GM21526 (cell line): ENCODE measurements around the gene KAT6B.

Experiments
- ATAC-seq: cut with Tn5 transposase; IDR thresholded peaks from one replicate; pipeline ENCODE4 v1.9.1; 2021; ENCODE audit warnings: moderate library complexity; ENCODE audit not compliant: unreplicated experiment, low FRiP score

Gene KAT6B

DNA sequence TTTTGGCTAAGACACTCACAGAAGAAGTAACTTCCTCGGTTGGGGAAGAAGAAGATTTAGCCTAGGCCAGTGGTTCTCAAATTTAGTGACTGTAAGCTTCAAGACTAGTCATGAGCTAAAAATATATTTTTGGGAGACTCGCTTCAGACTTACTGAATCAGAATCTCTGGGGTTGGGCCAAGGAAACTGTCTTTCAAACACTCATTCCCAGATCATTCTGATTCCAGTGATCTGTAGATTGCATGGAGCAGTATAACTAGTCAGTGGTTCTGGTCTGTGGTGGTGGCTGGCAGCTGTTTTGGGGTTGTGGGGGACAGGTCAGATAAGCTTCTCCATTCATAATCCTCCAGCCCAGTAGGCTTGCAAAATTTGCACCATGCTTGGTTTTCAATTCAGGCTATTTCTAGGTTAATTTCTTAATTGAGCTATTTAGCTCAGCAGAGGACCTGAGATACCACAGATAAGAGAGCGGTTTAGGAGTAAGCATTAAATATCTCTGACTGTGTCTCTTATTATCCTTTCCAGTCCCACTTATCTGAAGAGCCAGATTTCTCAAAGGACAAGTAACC lies 3.8 kb upstream of the KAT6B start:
- no peak for ATAC-seq

GRCh38 chr10:74823791-74824183 lies 2.6 kb upstream of the KAT6B start:
- no peak for ATAC-seq

DNA sequence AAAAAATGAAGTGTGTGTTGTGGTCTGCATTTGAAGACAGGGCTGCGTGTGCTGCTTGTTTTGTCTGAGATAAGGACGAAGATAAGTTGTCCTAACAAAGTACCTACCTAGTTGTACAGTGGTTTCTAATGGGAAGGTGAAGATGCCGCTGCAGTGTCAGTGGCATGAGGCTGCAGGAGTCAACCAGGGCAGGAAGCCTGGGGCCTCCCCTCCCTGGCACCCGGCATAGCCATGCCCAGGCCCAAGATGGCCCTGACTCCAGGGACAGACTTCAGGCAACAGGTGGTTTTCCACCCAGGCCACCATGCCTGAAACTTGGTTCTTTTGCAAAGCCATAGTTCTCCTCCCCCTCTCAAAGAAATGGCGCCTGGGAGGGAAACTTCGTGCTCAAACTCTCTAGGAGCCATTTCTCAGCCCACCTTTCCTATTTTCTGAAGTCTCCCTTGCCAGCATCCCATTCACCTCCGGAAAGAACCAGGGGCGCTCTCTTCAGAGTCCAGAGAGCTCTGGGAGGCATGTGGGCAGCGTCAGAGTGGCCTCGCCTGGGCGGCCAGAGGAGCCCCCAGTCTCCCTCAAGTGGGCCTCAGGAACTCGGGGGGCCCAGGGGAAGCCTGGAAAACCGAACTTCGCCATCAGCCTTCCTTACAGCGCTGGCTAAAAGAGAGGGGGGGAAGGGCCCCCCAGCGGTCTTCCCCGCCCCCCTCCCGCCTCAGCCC lies 2.1 kb upstream of the KAT6B start:
- ATAC-seq, result no peak

DNA sequence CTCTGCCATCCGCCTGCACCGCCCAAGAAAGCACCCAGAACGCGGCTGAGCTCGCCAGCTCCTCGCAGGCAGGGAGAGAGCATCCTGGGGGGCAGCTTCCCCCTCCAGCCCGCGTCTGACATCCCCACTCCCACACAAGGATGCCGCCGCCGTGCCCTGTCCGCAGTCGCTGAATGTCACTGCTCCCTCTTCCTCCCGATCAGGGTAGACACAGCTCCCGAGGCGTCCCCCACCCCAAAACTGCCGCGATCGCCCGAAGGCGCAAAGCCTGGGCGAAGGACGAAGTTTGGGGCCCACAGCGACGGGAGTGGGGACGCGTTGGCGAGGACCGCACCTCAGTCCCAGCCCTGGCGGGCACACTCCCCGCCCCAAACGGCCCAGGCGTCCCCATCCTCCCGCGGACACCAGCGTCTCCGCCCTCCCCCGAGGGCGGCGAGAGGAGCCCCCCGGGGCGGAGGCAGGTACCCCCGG lies 1.5 kb upstream of the KAT6B start:
- no peak for ATAC-seq

- ATAC-seq, result peak; percentile 2
Observed at GRCh38 chr10:74825371-74826141, 844 bp upstream of the KAT6B start.

GRCh38 chr10:74827045-74827441 lies 643 bp downstream of the KAT6B start:
- ATAC-seq, result peak; percentile 1

- ATAC-seq, result no peak
Observed at GRCh38 chr10:74827694-74828093, 1.3 kb downstream of the KAT6B start.

- no peak for ATAC-seq
Observed at GRCh38 chr10:74828946-74829345, 2.5 kb downstream of the KAT6B start.

DNA sequence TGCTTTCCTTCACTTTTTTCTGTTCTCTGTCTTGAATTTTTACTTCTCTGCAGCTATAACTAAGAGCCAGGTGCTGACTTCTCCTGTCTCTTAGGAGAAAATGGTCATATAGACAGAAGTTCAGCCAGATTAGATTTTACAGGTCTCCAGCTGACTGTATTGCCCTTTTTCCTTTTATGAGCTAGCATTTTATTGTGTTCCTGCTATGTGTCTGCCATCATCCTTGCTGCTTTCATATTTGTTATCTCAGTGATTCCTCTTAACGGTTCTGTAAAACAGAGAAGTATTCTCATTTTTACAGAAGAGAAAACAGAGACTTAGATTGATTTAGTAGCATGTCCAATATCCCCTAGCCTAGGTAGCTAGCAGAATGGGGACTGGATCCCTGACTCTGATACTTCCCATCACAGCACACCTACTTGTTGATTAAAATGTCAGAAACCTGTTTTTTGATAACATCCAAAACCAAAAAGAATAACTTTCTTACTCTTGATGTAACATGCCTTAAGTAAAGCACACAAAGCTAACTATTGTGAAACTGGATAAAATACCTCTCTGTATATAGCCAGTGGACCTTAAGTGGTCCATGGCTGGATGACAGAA lies 5.2 kb downstream of the KAT6B start:
- ATAC-seq, result no peak

DNA sequence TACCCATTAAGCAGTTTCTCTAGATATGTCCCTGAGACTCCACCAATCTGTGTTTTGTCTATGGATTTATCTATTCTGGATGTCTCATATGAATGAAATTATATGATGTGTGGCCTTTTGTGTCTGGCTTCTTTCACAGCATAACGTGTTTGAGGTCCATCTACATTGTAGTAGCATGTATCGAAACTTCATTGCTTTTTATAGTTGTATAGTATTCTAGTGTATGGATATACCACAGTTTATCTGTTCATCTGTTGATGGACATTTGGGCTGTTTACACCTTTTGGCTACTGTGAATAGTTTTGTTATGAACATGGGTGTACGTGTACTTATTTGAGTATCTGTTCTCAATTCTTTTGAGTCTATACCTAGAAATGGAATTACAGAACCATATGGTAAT lies 9.6 kb downstream of the KAT6B start:
- no peak for ATAC-seq

DNA sequence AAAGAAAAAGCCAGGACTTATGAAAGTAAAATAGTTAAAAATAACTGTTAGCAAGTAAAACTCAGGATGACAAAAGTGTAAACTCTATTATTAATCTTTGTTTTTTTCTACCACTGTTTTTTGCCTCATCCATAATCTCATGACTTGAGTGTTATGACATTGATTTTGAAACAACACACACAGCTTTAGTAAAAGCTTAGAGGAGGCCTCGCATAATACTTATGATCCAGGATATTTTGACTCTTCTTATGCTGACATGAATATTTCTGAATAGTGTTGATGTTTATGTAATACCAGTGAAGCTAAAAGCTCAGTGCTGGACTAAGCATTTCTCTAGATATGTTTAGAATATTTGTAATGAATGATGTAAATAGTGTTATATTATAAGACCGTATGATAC lies 10.5 kb downstream of the KAT6B start:
- ATAC-seq, result no peak

DNA sequence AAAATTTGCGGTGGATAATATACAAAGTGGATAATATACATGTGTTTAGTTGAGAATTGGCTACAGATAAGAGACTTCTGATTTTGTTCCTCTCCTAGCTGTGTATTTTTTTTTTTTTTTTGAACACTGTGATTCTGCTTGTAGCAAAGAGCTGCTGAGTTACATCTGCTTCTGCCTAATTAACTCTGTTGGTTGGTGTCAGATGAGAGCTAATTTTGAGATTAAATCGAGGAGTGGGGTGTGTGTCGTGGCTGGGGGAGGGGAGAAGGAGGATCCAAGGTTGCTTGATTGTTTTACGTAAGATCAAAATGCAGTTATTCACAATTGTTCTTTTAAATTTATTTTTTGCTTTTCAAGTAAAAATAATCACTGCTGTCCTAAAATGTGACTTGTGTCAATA lies 11.3 kb downstream of the KAT6B start:
- no peak for ATAC-seq

DNA sequence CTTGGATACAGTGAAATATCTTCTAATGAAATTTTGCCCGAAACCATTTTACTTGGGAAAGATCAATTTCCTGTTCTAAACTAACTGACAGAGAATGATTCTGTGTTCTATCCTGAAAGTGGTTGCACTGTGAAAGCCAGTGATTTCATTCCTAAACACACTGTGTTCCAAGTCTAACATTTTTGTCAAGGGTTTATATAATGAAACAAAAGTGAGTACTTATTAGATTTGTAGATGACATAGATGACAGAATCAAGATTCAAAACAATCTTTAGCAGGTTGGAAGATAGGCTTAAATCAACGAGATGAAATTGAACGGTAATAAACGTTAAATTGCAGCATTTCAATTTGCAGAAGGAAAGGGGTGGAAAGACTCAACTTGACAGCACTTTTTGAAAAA lies 13.3 kb downstream of the KAT6B start:
- ATAC-seq, result no peak

- ATAC-seq, result no peak
Observed at GRCh38 chr10:74841265-74841973, 15.0 kb downstream of the KAT6B start.

DNA sequence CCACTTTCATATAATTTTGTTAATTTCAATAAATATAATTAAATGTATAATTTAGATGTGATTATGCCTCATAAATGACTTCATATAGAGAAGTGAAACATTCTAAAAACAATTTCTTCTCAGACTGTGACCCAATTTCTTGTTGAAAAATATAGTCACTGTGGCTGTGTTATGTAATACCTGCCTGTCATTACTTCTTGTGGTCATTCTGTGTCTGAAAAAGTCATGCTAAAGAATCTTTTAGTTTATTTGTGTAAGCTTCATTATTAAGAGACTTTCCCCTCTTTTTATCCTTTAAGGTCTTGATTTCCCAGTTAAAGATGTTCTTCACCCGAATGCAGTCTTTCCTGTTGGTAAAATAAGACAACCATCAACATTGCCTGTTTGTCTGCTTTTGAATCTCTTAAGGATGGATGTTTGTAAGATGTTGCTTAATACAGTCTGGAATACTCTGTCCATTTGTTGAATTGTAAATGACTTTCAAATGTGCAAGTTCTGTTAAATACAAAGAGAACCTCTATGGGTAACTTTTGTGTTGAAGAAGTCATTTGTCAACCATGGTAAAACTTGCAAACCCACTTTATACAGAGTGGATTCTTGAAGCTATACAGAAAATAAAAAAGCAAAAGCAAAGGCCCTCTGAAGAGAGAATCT lies 16.0 kb downstream of the KAT6B start:
- ATAC-seq, result no peak

DNA sequence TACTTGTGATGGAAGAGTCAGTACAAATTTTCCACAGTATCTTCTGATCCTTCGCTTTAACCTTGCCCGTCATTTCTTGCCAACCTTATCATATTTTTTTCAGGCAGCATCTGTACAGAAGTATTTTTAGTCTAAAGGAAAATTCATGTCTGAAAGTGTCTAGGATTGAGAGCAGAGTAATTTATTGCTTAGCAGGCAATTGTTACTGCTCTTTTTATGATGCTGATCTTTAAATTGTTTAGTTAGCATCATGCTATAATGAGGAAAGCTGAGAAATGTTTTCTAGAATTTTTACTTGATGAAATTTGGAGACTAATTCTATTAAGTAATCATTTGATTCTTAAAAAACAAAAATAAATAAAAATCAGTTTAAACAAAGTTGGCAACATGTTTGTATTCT lies 20.6 kb downstream of the KAT6B start:
- ATAC-seq, result no peak

- ATAC-seq, result no peak
Observed at GRCh38 chr10:74851831-74852230, 25.4 kb downstream of the KAT6B start.

DNA sequence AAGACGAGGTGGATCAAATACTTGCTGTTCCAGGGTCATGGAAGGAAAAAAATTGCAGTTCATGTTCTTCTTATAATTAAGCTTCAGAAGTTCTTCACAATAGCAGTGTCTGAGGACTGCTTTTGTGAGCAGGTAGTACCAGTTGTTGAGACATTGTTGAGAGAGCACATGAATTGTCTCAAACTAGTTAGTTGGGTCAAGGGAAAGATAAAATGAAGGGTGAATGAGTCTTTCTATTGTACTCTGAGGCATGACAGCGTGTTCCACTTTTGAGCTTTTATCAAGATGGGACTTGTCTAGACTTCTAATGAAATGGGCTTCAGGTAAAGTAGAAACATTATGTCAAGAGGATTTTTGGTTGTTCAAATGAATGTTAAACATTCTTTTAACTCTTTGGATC lies 26.0 kb downstream of the KAT6B start:
- ATAC-seq, result no peak

GRCh38 chr10:74854610-74855009 lies 28.2 kb downstream of the KAT6B start:
- no peak for ATAC-seq

DNA sequence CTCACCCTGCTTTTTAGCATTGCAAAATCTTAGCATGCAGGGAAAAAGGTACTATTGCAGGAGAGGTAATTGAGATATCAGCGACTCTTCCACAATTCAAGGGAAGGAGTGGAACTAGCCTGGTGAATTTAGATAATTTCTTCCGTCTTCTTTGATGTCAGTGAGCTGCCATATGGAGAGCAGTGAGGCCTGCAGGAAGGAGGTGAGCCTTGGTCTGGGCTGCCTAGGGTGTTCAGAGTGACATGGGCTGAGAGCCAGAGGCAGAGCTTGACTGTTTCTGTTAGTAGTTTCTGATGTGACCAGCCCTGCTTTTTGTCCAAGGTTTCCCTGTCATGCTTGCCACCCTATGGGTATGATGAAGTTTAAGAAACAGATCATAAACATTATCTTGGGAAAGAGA lies 28.6 kb downstream of the KAT6B start:
- ATAC-seq, result no peak
